ENCODE results near the gene TAS1R2. TPM values are rescaled to one million over a fixed set of nuclear protein-coding genes. Genes with fewer than 3 reads are reported as not detected.

Gene TAS1R2
- total and polyA plus RNA-seq, 9 of the 15 experiments (the other 6 are each of a cell fraction or from before 2014, with no cell fraction given): not detected

DNA sequence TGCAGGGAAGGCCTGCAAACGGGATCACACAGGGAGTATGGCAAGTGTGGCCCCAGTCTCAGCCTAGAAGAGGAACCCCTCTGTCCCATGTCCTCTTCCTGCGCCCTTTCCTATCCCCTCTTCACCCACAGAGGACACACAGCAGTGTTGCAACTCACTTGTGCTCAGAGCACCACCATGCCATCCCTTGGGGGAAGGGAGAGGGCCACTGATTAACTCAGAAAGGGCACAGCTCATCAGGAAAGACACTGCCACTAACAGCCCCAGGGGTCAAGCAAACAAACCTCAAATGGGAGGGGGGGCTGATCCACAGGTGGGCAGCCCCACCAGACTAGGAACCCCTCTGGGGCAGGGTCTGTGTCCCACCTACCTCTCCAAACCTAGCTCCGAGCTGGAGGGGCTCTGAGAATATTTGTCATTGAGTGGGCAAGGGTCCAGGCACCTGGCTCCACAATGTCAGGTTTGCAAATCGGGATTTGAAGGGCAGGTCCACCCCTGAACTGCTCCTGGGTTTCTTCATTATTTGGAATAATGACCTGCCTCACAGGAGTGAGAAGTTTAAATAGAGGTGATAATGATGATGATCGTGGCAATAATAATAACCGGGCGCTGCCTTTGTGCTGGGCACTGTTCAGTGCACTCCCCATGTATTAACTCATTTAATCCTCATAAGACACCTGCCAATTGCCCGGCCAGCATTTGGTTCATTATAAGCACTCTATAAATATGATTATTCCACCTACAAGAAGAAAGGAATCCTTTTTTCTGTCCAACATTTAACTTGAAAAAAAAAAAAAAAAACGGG lies 41.9 kb upstream of the TAS1R2 start (continued):
- TF ChIP-seq, protein P1, sequence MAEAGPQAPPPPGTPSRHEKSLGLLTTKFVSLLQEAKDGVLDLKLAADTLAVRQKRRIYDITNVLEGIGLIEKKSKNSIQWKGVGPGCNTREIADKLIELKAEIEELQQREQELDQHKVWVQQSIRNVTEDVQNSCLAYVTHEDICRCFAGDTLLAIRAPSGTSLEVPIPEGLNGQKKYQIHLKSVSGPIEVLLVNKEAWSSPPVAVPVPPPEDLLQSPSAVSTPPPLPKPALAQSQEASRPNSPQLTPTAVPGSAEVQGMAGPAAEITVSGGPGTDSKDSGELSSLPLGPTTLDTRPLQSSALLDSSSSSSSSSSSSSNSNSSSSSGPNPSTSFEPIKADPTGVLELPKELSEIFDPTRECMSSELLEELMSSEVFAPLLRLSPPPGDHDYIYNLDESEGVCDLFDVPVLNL (CRISPR knock-in tag; IDR thresholded peaks at IDR 0.05; ENCODE audit: low read depth): no peak
- TF ChIP-seq HDAC6 (IDR thresholded peaks at IDR 0.05; ENCODE audit: low read depth, low read length): no peak
- TF ChIP-seq, protein P2, sequence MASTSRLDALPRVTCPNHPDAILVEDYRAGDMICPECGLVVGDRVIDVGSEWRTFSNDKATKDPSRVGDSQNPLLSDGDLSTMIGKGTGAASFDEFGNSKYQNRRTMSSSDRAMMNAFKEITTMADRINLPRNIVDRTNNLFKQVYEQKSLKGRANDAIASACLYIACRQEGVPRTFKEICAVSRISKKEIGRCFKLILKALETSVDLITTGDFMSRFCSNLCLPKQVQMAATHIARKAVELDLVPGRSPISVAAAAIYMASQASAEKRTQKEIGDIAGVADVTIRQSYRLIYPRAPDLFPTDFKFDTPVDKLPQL (IDR thresholded peaks at IDR 0.05; ENCODE audit: extremely low read depth, insufficient read length): no peak

DNA sequence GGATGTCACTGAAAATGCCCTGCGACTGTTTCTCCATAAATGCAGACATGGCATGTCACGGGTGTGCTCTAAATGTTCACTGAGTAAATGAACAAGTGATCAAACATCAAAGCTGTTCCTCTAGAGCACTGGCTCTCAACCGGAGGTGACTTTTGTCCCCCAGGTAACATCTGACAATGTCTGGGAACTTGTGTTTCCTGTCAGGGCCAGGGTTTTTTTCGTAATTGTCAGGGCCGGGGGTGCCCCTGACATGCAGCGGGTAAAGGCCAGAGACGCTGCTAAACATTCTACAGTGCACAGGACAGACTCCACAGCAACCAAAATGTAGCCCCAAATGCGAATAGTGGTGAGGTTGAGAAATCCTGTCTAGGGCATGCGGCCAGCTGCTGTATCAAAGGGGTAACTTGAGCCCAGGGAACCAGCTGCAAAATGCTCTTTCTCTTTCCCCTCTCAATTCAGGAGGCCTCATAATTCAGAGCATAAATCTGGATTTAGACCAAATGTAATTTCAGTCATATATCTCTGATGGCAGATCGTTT lies 40.9 kb upstream of the TAS1R2 start:
- Histone ChIP-seq H2AFZ (ENCODE audit: low read depth, low read length) (no peak overlapping the region), H3K9me3 (replicated peaks; ENCODE audit: control insufficient read depth, insufficient read depth, low read depth, low read length) (no peaks in the 10 kb centered on the region), H3K4me3 (no peak overlapping the region), H4K20me1 (replicated peaks; ENCODE audit: control insufficient read depth, insufficient read depth, low read length) (peaks cover 10% of the 10 kb centered on the region), H3K9me1 (ENCODE audit: control insufficient read depth, insufficient read depth, low read length) (no peaks in the 10 kb centered on the region), H3K4me1 (replicated peaks in 1 of 2; ENCODE audit: control insufficient read depth in 2 of 2, insufficient read depth in 2 of 2, low read length in 2 of 2) (peaks cover 24 to 33% of the 10 kb centered on the region in 2 experiments), H3K9ac (ENCODE audit: insufficient read depth in 1 of 2, low read depth in 2 of 2, low read length in 2 of 2) (no peak overlapping the region), H3K36me3 (ENCODE audit: control insufficient read depth, insufficient read depth, low read length) (0 out of 3 replicates have a peak, but pooled peaks cover 4% of the 10 kb centered on the region), H3K4me2 (ENCODE audit: insufficient read depth, low read length) (no peak overlapping the region), H3K27ac (ENCODE audit: extremely low read depth, low read depth, low read length) (no peak overlapping the region), H3K27me3 (ENCODE audit: control insufficient read depth in 2 of 2, insufficient read depth in 2 of 2, low read length in 2 of 2) (no peaks in the 10 kb centered on the region), H3K79me2 (ENCODE audit: control insufficient read depth, insufficient read depth, low read length) (peaks cover 11% of the 10 kb centered on the region; the same call in 1 of the 3 replicates)
- DNase-seq (ENCODE audit: extremely low read depth in 1 of 4, low spot score in 3 of 4) (no peak), FAIRE-seq (no peak), ATAC-seq (no peak)
- whole genome bisulfite sequencing (ENCODE audit: insufficient coverage, low coverage, missing lambda C conversion rate): 82% methylated on average over 10 of the region's 10 CpGs
- no TSS peak for BruUV-seq (replicated peaks)
- intact Hi-C loops (cut with micrococcal nuclease) (loop anchor here (10.0 kb wide), 1 partner anchor 754 kb away; no protein-coding TSS in a partner anchor), in situ Hi-C loops (cut with MboI) (loop anchor here (10.0 kb wide), 1 partner anchor 324 kb away; no protein-coding TSS in a partner anchor)
- CTCF ChIA-PET (ENCODE audit: low intra/inter-chr PET ratio): no interaction called here
- POLR2A ChIA-PET: interaction anchor here (0.7 to 1.5 kb wide), 4 partner anchors 8 to 22 kb away, joined by 3 to 7 read pairs (median 4); no protein-coding TSS in a partner anchor
- TF ChIP-seq SP2 (IDR thresholded peaks at IDR 0.05; ENCODE audit: extremely low read depth, low read depth, low read length, poor library complexity, severe bottlenecking) (no peak), ELK1 (CRISPR knock-in tag; IDR thresholded peaks at IDR 0.05) (no peak), ZNF146 (CRISPR knock-in tag; IDR thresholded peaks at IDR 0.05; ENCODE audit: unreplicated experiment) (no peak), ZNF584 (CRISPR knock-in tag; IDR thresholded peaks at IDR 0.05; ENCODE audit: low read depth) (no peak), ARID3A (IDR thresholded peaks at IDR 0.05; ENCODE audit: borderline replicate concordance, low read depth, low read length) (no peak), KDM1A (IDR thresholded peaks at IDR 0.05) (no peak)
- TF ChIP-seq, protein P3, sequence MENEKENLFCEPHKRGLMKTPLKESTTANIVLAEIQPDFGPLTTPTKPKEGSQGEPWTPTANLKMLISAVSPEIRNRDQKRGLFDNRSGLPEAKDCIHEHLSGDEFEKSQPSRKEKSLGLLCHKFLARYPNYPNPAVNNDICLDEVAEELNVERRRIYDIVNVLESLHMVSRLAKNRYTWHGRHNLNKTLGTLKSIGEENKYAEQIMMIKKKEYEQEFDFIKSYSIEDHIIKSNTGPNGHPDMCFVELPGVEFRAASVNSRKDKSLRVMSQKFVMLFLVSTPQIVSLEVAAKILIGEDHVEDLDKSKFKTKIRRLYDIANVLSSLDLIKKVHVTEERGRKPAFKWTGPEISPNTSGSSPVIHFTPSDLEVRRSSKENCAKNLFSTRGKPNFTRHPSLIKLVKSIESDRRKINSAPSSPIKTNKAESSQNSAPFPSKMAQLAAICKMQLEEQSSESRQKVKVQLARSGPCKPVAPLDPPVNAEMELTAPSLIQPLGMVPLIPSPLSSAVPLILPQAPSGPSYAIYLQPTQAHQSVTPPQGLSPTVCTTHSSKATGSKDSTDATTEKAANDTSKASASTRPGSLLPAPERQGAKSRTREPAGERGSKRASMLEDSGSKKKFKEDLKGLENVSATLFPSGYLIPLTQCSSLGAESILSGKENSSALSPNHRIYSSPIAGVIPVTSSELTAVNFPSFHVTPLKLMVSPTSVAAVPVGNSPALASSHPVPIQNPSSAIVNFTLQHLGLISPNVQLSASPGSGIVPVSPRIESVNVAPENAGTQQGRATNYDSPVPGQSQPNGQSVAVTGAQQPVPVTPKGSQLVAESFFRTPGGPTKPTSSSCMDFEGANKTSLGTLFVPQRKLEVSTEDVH (IDR thresholded peaks at IDR 0.05; ENCODE audit: low read depth, partially characterized antibody): no peak
